ENCODE results near the gene ATP2B2. TPM values are rescaled to one million over a fixed set of nuclear protein-coding genes. Genes with fewer than 3 reads are reported as not detected.

ATP2B2 gene
- total and polyA plus RNA-seq, 10 of the 15 experiments (the other 5 are each of a cell fraction or from before 2014, with no cell fraction given) = 0.04 TPM; not detected in 9

GRCh38 chr3:10292505-10293419 lies 212.6 kb downstream of the ATP2B2 start, which contains the start of gene GHRL (continued):
- TF ChIP-seq ZNF592 (IDR thresholded peaks at IDR 0.05) = no peak
- TF ChIP-seq ZBED1 (IDR thresholded peaks at IDR 0.05; ENCODE audit: borderline replicate concordance) = no peak
- no peak for TF ChIP-seq RFX5 (IDR thresholded peaks at IDR 0.05; ENCODE audit: low read depth, low read length)
- peak; percentile 59; the same call in 1 of the 2 replicates for TF ChIP-seq RB1 (IDR thresholded peaks at IDR 0.05; ENCODE audit: borderline replicate concordance)
- TF ChIP-seq LARP7 (IDR thresholded peaks at IDR 0.05) = peak; percentile 32; the same call in 1 of the 2 replicates
- TF ChIP-seq SIX5 (IDR thresholded peaks at IDR 0.05; ENCODE audit: low read depth, low read length, severe bottlenecking) = no peak
- peak; percentile 91 for TF ChIP-seq CBFB (IDR thresholded peaks at IDR 0.05; ENCODE audit: low read depth)
- TF ChIP-seq, protein P1, sequence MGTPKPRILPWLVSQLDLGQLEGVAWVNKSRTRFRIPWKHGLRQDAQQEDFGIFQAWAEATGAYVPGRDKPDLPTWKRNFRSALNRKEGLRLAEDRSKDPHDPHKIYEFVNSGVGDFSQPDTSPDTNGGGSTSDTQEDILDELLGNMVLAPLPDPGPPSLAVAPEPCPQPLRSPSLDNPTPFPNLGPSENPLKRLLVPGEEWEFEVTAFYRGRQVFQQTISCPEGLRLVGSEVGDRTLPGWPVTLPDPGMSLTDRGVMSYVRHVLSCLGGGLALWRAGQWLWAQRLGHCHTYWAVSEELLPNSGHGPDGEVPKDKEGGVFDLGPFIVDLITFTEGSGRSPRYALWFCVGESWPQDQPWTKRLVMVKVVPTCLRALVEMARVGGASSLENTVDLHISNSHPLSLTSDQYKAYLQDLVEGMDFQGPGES (IDR thresholded peaks at IDR 0.05) = no peak
- TF ChIP-seq POLR2AphosphoS2 (IDR thresholded peaks at IDR 0.05; ENCODE audit: low read depth, low read length) = peak; percentile 41; the same call in 1 of the 2 replicates
- TF ChIP-seq JUND (IDR thresholded peaks at IDR 0.05; ENCODE audit: low read depth, low read length) = no peak
- no peak for TF ChIP-seq ZBTB33 (IDR thresholded peaks at IDR 0.05)
- TF ChIP-seq, protein P2, sequence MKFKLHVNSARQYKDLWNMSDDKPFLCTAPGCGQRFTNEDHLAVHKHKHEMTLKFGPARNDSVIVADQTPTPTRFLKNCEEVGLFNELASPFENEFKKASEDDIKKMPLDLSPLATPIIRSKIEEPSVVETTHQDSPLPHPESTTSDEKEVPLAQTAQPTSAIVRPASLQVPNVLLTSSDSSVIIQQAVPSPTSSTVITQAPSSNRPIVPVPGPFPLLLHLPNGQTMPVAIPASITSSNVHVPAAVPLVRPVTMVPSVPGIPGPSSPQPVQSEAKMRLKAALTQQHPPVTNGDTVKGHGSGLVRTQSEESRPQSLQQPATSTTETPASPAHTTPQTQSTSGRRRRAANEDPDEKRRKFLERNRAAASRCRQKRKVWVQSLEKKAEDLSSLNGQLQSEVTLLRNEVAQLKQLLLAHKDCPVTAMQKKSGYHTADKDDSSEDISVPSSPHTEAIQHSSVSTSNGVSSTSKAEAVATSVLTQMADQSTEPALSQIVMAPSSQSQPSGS (IDR thresholded peaks at IDR 0.05; ENCODE audit: low read length) = peak; percentile 69
- no peak for TF ChIP-seq NFYA (IDR thresholded peaks at IDR 0.05; ENCODE audit: borderline replicate concordance, low read depth, low read length)
- TF ChIP-seq SP1 (IDR thresholded peaks at IDR 0.05; ENCODE audit: low read depth, low read length) = peak; percentile 16
- TF ChIP-seq JUNB (IDR thresholded peaks at IDR 0.05) = no peak
- TF ChIP-seq SUZ12 (IDR thresholded peaks at IDR 0.05; ENCODE audit: unreplicated experiment) = no peak
- no peak for TF ChIP-seq FOS (IDR thresholded peaks at IDR 0.05; ENCODE audit: borderline replicate concordance, extremely low read depth, insufficient read length)
